Chondrocyte (in vitro differentiated cells): Measurements from ENCODE around the gene SAMD9L. TPM values are rescaled to one million over a fixed set of nuclear protein-coding genes. Genes with fewer than 3 reads are reported as not detected.

Source experiments
- DNase-seq: peaks from one replicate; pipeline ENCODE4 v3.0.0; 2021; ENCODE audit warnings: mixed read lengths, low spot score
- H3K27ac Mint-ChIP-seq: one replicate; pipeline ENCODE4 v1.8.0; 2021; ENCODE audit warnings: mild to moderate bottlenecking, moderate library complexity, mixed read lengths; ENCODE audit not compliant: unreplicated experiment
- H3K27me3 Mint-ChIP-seq: 2 replicates; pipeline ENCODE4 v1.8.0; 2021; ENCODE audit warnings: low read depth, mixed read lengths
- H3K36me3 Mint-ChIP-seq: 2 replicates; pipeline ENCODE4 v1.8.0; 2021; ENCODE audit warnings: low read depth, mixed read lengths
- H3K4me1 Mint-ChIP-seq: 2 replicates; pipeline ENCODE4 v1.8.0; 2021; ENCODE audit warnings: low read depth, mild to moderate bottlenecking, mixed read lengths
- H3K4me3 Mint-ChIP-seq: one replicate; pipeline ENCODE4 v1.8.0; 2021; ENCODE audit warnings: mild to moderate bottlenecking, moderate library complexity, mixed read lengths; ENCODE audit not compliant: unreplicated experiment
- H3K9me3 Mint-ChIP-seq: 2 replicates; pipeline ENCODE4 v1.8.0; 2021; ENCODE audit warnings: low read depth, mixed read lengths
- long read RNA-seq: library from polyadenylated mRNA; stranded (forward); transcript quantifications from one replicate; pipeline ENCODE4 v2.0.0, GENCODE V29; 2021
- total RNA-seq: library from RNA; stranded (reverse); gene quantifications from 3 replicates; pipeline ENCODE4 v1.2.1, GENCODE V29; 2021
- TF ChIP-seq, protein P1 (sequence below): fragments of 200-600 bp; sonication (generic); IDR thresholded peaks from 2 replicates; pipeline ENCODE4 v1.5.0; 2021; ENCODE audit warnings: antibody characterized with exemption, mild to moderate bottlenecking, moderate library complexity

The SAMD9L gene
- 6.8 to 22.5 TPM (median 6.9 TPM) in 3 replicates for total RNA-seq
- long read RNA-seq = 0 reads

- Mint-ChIP-seq H3K4me1 (peaks cover 33% of the 10 kb centered on the region), H3K4me3 (peak within 1 kb of the TSS; percentile 49)
- TF ChIP-seq, protein P1, sequence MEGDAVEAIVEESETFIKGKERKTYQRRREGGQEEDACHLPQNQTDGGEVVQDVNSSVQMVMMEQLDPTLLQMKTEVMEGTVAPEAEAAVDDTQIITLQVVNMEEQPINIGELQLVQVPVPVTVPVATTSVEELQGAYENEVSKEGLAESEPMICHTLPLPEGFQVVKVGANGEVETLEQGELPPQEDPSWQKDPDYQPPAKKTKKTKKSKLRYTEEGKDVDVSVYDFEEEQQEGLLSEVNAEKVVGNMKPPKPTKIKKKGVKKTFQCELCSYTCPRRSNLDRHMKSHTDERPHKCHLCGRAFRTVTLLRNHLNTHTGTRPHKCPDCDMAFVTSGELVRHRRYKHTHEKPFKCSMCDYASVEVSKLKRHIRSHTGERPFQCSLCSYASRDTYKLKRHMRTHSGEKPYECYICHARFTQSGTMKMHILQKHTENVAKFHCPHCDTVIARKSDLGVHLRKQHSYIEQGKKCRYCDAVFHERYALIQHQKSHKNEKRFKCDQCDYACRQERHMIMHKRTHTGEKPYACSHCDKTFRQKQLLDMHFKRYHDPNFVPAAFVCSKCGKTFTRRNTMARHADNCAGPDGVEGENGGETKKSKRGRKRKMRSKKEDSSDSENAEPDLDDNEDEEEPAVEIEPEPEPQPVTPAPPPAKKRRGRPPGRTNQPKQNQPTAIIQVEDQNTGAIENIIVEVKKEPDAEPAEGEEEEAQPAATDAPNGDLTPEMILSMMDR = no peak
These were observed at the start of gene SAMD9L for GRCh38 chr7:93148144-93148543. SAMD9L (minus strand) TSS chr7:93148385; CDS start chr7:93135971, 12,414 bp downstream.

DNA sequence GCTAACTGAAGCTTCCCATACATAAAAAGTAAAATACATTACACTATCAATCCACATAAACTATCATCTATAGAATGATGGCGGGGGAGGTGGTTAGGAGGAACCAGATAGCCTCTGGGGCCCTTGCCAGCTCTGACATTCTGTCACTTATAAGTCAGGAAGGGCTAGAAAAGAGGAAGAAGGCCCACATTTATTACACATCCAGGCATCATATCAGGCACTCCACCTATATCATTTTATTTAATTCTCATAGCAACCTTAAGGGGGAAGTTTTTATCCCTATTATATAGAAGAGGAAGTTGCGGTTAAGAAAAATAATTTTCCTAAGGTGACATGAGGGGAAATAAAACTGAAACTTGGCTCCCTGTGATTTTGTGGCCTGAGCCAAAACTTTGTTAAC lies 48.2 kb upstream of the SAMD9L start:
- DNase-seq = no peak
- Mint-ChIP-seq H3K27ac (no peak overlapping the region), H3K36me3 (no peaks in the 10 kb centered on the region), H3K4me1 (no peaks in the 10 kb centered on the region), H3K4me3 (no peak overlapping the region), H3K9me3 (no peaks in the 10 kb centered on the region), H3K27me3 (peaks cover 50% of the 10 kb centered on the region)
- TF ChIP-seq, protein P1 = no peak

More at GRCh38 chr7:93148144-93148543, at the start of gene SAMD9L:
- Mint-ChIP-seq H3K27ac (peak within 1 kb of the TSS; percentile 79), H3K27me3 (peaks cover 2% of the 10 kb centered on the region), H3K9me3 (no peaks in the 10 kb centered on the region), H3K36me3 (peaks cover 11% of the 10 kb centered on the region)
- DNase-seq = no peak

GRCh38 chr7:93194386-93194785 lies 46.2 kb upstream of the SAMD9L start:
- no peak overlapping the region for H3K27ac Mint-ChIP-seq
- TF ChIP-seq, protein P1 = no peak
- no peaks in the 10 kb centered on the region for H3K9me3 Mint-ChIP-seq
- peaks cover 1% of the 10 kb centered on the region for H3K36me3 Mint-ChIP-seq
- no peak overlapping the region for H3K4me3 Mint-ChIP-seq
- no peak for DNase-seq
- no peaks in the 10 kb centered on the region for H3K4me1 Mint-ChIP-seq
- peaks cover 53% of the 10 kb centered on the region for H3K27me3 Mint-ChIP-seq

DNA sequence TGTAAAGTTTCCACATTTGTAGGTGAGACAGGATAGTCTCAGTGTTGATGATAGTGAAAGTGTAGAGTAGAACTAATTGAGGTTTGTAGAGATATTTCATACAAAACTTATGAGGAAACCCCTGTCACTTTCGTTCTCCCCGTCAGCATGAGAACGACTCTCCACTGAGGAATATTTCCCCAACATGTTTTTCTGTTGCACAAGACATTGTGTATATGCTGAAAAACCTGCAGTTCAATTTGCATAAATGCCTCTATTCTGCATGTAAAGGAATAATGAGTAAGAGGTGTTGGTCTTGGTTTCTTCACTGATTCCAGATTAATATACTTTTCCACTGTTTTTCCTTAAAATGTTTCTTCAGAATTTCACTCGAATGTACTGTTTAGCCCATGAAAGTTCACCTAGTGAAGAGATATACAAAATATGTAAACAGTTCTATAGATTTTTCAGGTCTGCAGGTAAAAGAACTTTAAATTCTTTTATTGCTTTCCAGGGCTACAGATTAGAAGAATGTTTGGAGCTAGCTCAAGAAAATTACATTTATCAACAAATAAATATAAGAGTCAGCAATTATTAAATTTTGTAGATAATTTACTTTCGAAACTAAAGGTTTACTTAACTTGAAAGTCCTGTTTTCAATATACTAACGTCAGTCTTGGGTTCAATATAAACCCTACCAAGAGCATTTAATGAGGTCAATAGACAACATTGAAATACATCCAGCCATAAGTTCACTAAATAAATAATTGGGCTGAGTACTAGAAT lies 40.9 kb upstream of the SAMD9L start:
- H3K27me3 Mint-ChIP-seq = peaks cover 56% of the 10 kb centered on the region

GRCh38 chr7:93185303-93186027 lies 37.3 kb upstream of the SAMD9L start:
- H3K36me3 Mint-ChIP-seq = peaks cover 1% of the 10 kb centered on the region
- no peak for DNase-seq
- H3K27ac Mint-ChIP-seq = no peak overlapping the region
- no peaks in the 10 kb centered on the region for H3K9me3 Mint-ChIP-seq
- H3K4me3 Mint-ChIP-seq = no peak overlapping the region
- peaks cover 62% of the 10 kb centered on the region for H3K27me3 Mint-ChIP-seq
- H3K4me1 Mint-ChIP-seq = no peaks in the 10 kb centered on the region
- TF ChIP-seq, protein P1 = no peak

More for the DNA sequence above, 40.9 kb upstream of the SAMD9L start:
- peaks cover 1% of the 10 kb centered on the region for H3K36me3 Mint-ChIP-seq
- DNase-seq = no peak
- no peaks in the 10 kb centered on the region for H3K4me1 Mint-ChIP-seq
- no peak overlapping the region for H3K27ac Mint-ChIP-seq
- TF ChIP-seq, protein P1 = no peak
- H3K4me3 Mint-ChIP-seq = no peak overlapping the region
- H3K9me3 Mint-ChIP-seq = no peaks in the 10 kb centered on the region
